Fibroblast of the conjunctiva (primary cell): Measurements from ENCODE around the gene UBE2E2.

Experiments used
- DNase-seq: peaks from one replicate; pipeline ENCODE4 v3.0.0-alpha.2; 2010; ENCODE audit warnings: low read depth

Gene UBE2E2

GRCh38 chr3:23620638-23621015, 417.5 kb downstream of the UBE2E2 start:
- DNase-seq = no peak

- DNase-seq = no peak
Measured at GRCh38 chr3:23623844-23624243, 420.7 kb downstream of the UBE2E2 start.

GRCh38 chr3:23624305-23624704, 421.2 kb downstream of the UBE2E2 start:
- DNase-seq = no peak

- no peak for DNase-seq
Measured at GRCh38 chr3:23626442-23626841, 423.3 kb downstream of the UBE2E2 start.

- DNase-seq = no peak
Measured at GRCh38 chr3:23629181-23629894, 426.2 kb downstream of the UBE2E2 start.

- DNase-seq = no peak
Measured at GRCh38 chr3:23633261-23633960, 430.3 kb downstream of the UBE2E2 start.

GRCh38 chr3:23637339-23637738, 434.2 kb downstream of the UBE2E2 start:
- DNase-seq = no peak

- no peak for DNase-seq
Measured at GRCh38 chr3:23640471-23641146, 437.5 kb downstream of the UBE2E2 start.
